Sigmoid colon (tissue), 4 donors: Measurements from ENCODE around the gene SDF2L1.
"Not testable (repeated sequence)": the region's sequence is repeated elsewhere in the genome, so short reads cannot be mapped to it uniquely, and the experiment has no call there.

ENCODE experiments used
- EP300 ChIP-seq, 4 donors: sonication (generic); formaldehyde crosslinking; IDR thresholded peaks; one replicate each; pipeline ENCODE4 v1.6.1; 2017; ENCODE audit warnings: antibody characterized with exemption in 4 of 4
- POLR2A ChIP-seq, 2 donors: fragments of 450-650 bp; IDR thresholded peaks; one replicate each; pipeline ENCODE4 v1.6.1; 2016; ENCODE audit warnings: antibody characterized with exemption in 2 of 2, mild to moderate bottlenecking in 2 of 2, moderate library complexity in 2 of 2
- POLR2AphosphoS5 ChIP-seq, 4 donors: sonication (generic); formaldehyde crosslinking; IDR thresholded peaks; one replicate each; pipeline ENCODE4 v1.6.1; 2017; ENCODE audit warnings: antibody characterized with exemption in 4 of 4
- TF ChIP-seq, protein P1 (sequence below), 4 experiments: fragments of 450-650 bp in 3 of 4; fragments of 200-600 bp in 1 of 4; IDR thresholded peaks; one replicate each; pipeline ENCODE4 v1.5.1; 2016 to 2019; ENCODE audit warnings: antibody characterized with exemption in 4 of 4, mild to moderate bottlenecking in 3 of 4, moderate library complexity in 2 of 4

GRCh38 chr22:21609556-21610157, 32.4 kb upstream of the SDF2L1 start:
- not testable (repeated sequence) for TF ChIP-seq POLR2AphosphoS5, POLR2A, EP300 (IDR thresholded peaks at IDR 0.05)
- TF ChIP-seq, protein P1, sequence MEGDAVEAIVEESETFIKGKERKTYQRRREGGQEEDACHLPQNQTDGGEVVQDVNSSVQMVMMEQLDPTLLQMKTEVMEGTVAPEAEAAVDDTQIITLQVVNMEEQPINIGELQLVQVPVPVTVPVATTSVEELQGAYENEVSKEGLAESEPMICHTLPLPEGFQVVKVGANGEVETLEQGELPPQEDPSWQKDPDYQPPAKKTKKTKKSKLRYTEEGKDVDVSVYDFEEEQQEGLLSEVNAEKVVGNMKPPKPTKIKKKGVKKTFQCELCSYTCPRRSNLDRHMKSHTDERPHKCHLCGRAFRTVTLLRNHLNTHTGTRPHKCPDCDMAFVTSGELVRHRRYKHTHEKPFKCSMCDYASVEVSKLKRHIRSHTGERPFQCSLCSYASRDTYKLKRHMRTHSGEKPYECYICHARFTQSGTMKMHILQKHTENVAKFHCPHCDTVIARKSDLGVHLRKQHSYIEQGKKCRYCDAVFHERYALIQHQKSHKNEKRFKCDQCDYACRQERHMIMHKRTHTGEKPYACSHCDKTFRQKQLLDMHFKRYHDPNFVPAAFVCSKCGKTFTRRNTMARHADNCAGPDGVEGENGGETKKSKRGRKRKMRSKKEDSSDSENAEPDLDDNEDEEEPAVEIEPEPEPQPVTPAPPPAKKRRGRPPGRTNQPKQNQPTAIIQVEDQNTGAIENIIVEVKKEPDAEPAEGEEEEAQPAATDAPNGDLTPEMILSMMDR (IDR thresholded peaks at IDR 0.05), result not testable (repeated sequence)
